ENCODE results near the gene ARID1B. TPM values are rescaled to one million over a fixed set of nuclear protein-coding genes. Genes with fewer than 3 reads are reported as not detected.
A peak's percentile ranks its signal among the peaks of the same experiment; 100 is the strongest.

ARID1B gene
- total RNA-seq, 1 donor from 2014 or later = 16.3 TPM

DNA sequence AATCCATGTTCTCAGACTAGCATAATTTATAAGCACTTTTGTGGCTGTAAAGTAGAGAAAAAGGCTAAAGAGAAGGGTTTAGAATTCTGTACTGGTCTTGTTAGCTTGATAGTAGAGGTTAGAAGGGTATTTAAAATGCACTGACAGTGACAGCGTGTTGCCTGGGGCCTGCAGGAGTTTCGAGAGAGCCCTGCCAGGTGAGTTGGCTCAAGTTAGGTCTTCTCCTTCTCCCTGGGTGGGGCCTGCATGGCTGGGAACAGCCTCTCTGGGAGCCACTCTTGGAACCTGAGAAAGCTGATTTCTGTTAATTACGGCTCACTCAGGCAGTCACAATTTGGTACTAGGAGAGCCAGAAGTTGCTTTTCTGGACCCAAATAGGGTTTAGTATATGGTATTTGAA lies 103.7 kb downstream of the ARID1B start:
- H3K36me3 ChIP-seq (ENCODE audit: control insufficient read depth, insufficient read depth, low read length) = no peaks in the 10 kb centered on the region
- DNase-seq (ENCODE audit: low read depth) (peak; percentile 17), FAIRE-seq (no peak)
- H3K27me3 ChIP-seq (ENCODE audit: control insufficient read depth, insufficient read depth, low read length) = no peaks in the 10 kb centered on the region
- no peak for TF ChIP-seq CTCF (IDR thresholded peaks at IDR 0.05; ENCODE audit: insufficient read depth, low read length, severe bottlenecking)
- H3K4me3 ChIP-seq (ENCODE audit: low read depth, low read length) = no peak overlapping the region

- Histone ChIP-seq H3K36me3 (ENCODE audit: control insufficient read depth, insufficient read depth, low read length) (no peaks in the 10 kb centered on the region), H3K27me3 (ENCODE audit: control insufficient read depth, insufficient read depth, low read length) (no peaks in the 10 kb centered on the region), H3K4me3 (ENCODE audit: low read depth, low read length) (no peak overlapping the region)
- DNase-seq (ENCODE audit: low read depth) (no peak), FAIRE-seq (no peak)
- TF ChIP-seq CTCF (IDR thresholded peaks at IDR 0.05; ENCODE audit: insufficient read depth, low read length, severe bottlenecking) = no peak
These were observed 104.8 kb downstream of the ARID1B start for GRCh38 chr6:156881687-156882629.

DNA sequence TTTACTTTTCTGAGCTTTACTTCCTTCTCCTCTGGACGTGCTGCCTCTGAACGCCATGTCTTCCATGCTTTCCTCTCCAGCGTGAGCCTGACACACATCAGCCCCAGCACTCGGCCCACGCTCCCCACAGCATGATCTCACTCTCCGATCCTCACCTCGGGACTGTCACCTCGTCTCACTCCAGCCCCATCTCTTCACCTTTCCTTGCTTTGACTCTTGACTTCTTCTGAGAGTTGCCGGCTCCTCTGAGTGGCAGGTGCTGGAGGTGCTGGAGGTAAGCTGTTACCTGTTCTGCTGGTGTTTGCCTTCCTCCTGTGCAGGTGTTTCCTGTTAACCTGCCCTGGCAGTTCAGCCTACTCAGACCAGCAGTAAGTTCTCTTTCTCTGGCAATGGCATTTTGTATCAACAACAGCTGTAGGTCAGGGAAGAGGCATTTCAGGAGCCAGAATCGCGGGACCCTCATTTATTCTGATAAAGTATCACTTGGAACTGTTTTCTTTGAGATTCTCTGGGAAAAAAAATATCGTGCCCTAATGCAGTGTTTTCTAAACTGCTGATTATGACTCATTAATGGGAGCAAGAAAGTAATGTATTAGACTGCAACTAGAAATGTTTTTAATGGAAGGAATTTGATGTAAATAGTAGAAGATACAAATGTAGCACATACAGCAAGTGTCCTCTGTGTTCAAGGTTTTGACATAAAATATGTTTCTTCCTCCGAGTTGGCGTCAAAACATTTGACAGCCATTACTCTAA lies 106.5 kb downstream of the ARID1B start:
- DNase-seq (ENCODE audit: low read depth) (peak; percentile 58), FAIRE-seq (no peak)
- Histone ChIP-seq H3K27me3 (ENCODE audit: control insufficient read depth, insufficient read depth, low read length) (no peaks in the 10 kb centered on the region), H3K36me3 (ENCODE audit: control insufficient read depth, insufficient read depth, low read length) (no peaks in the 10 kb centered on the region), H3K4me3 (ENCODE audit: low read depth, low read length) (peak overlapping the region; percentile 23)
- TF ChIP-seq CTCF (IDR thresholded peaks at IDR 0.05; ENCODE audit: insufficient read depth, low read length, severe bottlenecking) = no peak

DNA sequence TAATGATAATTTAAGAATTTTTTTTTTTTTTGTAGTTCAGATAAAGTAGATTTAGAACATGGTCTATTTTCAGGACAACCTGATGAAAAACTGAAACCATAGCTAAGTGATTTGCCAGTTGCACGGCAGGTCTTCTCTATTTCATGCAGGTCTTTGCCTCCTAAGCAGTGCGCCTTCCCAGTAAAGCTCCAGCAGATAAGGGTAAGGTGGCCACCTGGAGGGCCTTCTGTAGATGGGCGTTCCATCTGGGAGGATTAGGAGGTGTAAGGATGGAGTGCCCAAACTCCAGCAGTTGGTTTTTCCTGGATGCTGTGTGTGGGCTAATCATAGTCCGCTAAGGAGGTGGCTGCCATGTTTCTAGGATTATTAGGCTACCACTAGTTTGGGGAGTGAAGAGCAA lies 107.1 kb downstream of the ARID1B start:
- TF ChIP-seq CTCF (IDR thresholded peaks at IDR 0.05; ENCODE audit: insufficient read depth, low read length, severe bottlenecking) = no peak
- no peak for FAIRE-seq

DNA sequence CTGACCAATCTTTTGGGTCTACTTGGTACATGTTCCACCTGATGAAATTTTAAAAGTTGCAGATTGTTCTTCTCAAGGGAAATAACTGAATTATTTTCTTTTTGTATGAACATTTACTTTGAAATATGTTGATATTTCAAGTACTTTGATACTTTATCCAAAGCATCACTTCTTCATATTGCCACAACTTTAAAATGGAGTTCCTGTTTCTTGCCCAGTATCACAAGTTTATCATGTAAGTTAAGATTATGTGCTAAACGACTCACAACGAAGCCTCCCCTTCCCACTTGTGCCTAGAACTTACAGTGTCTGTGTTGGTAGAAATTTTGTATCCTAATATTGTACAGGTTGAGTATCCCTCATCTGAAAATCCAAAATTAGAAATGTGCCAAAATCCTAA lies 108.4 kb downstream of the ARID1B start:
- H3K27me3 ChIP-seq (ENCODE audit: control insufficient read depth, insufficient read depth, low read length) = no peaks in the 10 kb centered on the region
- no peak for TF ChIP-seq CTCF (IDR thresholded peaks at IDR 0.05; ENCODE audit: insufficient read depth, low read length, severe bottlenecking)
- no peak overlapping the region for H3K4me3 ChIP-seq (ENCODE audit: low read depth, low read length)
- no peak for DNase-seq (ENCODE audit: low read depth)
- H3K36me3 ChIP-seq (ENCODE audit: control insufficient read depth, insufficient read depth, low read length) = no peaks in the 10 kb centered on the region
- no peak for FAIRE-seq

More for the DNA sequence above, 107.1 kb downstream of the ARID1B start:
- no peak for DNase-seq (ENCODE audit: low read depth)
- Histone ChIP-seq H3K27me3 (ENCODE audit: control insufficient read depth, insufficient read depth, low read length) (no peaks in the 10 kb centered on the region), H3K4me3 (ENCODE audit: low read depth, low read length) (no peak overlapping the region), H3K36me3 (ENCODE audit: control insufficient read depth, insufficient read depth, low read length) (no peaks in the 10 kb centered on the region)
